ENCODE data around the gene ZER1. TPM values are rescaled to one million over a fixed set of nuclear protein-coding genes. Genes with fewer than 3 reads are reported as not detected.

The ZER1 gene
- total and polyA plus RNA-seq, 2 of the 8 experiments (the other 6 are each of a cell fraction or from before 2014, with no cell fraction given) = 20.5 to 26.6 TPM

DNA sequence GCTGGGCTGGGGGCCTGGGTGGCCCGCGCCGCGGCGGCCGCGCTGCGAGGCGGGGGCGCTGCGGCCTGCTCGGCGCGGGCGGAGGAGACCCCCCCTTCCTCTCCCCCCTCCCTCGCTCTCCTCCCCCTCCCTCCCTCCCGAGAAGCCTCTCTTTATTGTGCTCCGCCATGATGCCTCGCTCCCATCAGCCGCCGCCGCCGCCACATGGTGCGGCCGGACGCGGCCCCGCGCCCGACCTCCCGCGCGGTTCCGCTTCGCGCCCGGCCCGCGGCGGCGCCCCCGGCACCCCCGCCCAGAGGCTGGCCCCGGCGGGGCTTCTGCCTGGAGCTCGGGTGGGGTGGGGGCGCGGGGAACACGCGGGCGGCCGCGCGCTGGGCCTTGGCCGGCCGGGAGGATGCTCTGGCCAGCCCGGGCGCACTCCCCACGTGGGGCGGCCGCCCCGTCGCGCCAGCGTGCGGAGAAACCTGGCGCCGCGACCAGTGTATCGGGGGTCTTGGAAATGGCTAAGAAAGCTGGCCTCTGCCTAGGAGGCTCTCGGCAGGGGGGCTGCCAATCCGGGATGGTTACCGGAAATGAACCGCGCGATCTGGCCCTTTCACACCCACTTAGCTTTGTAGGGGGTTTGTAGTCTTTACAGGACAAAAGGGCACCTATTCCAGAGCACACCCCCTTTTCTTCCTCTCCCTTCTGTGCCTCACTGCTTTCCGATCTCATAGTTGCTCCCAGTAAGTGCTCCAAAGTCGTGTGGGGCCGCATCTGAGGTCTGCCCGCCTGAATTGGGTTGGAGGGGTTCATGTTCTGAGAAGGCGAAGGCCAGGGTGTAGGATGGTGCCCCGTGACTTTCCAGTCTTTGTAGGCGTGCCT is 81.7 kb downstream of the ZER1 start (continued):
- TF ChIP-seq NANOG (IDR thresholded peaks at IDR 0.05; ENCODE audit: insufficient read depth, low read depth, low read length, poor library complexity, severe bottlenecking) (no peak), RBBP5 (IDR thresholded peaks at IDR 0.05; ENCODE audit: borderline replicate concordance, low read depth, low read length) (no peak), POLR2AphosphoS5 (IDR thresholded peaks at IDR 0.05; ENCODE audit: low read depth, low read length) (peak; percentile 59; the same call in 1 of the 2 replicates), KDM1A (IDR thresholded peaks at IDR 0.05; ENCODE audit: borderline replicate concordance, low read length) (no peak), SP1 (IDR thresholded peaks at IDR 0.05; ENCODE audit: low read depth, low read length) (no peak), TAF1 (IDR thresholded peaks at IDR 0.05; ENCODE audit: low read depth, low read length) (peak; percentile 58; the same call in 1 of the 2 replicates), POLR2A (IDR thresholded peaks at IDR 0.05; ENCODE audit: control extremely low read depth in 1 of 2, low read depth in 2 of 2, low read length in 2 of 2) (peak; percentile 28 to 80), CBX8 (IDR thresholded peaks at IDR 0.05; ENCODE audit: borderline replicate concordance, low read depth, low read length) (no peak), POU5F1 (IDR thresholded peaks at IDR 0.05; ENCODE audit: low read depth, low read length) (no peak), SUZ12 (IDR thresholded peaks at IDR 0.05; ENCODE audit: low read length) (no peak), PHF8 (conservative IDR thresholded peaks at IDR 0.05; ENCODE audit: low read depth, low read length) (peak; percentile 36; the same call in 1 of the 2 replicates), TAF7 (optimal IDR thresholded peaks at IDR 0.05; ENCODE audit: borderline replicate concordance, low read depth, low read length) (peak; percentile 39), CREB1 (IDR thresholded peaks at IDR 0.05) (no peak), RNF2 (IDR thresholded peaks at IDR 0.05; ENCODE audit: borderline replicate concordance, low read depth, low read length, missing control alignments, poor library complexity, severe bottlenecking) (no peak)
- TF ChIP-seq, protein P1, sequence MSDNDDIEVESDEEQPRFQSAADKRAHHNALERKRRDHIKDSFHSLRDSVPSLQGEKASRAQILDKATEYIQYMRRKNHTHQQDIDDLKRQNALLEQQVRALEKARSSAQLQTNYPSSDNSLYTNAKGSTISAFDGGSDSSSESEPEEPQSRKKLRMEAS (IDR thresholded peaks at IDR 0.05) = peak; percentile 14; the same call in 1 of the 2 replicates
